Epithelial cell of proximal tubule (primary cell): Measurements from ENCODE around the gene KCNMA1. TPM values are rescaled to one million over a fixed set of nuclear protein-coding genes. Genes with fewer than 3 reads are reported as not detected.

Experiments
- DNase-seq: peaks from one replicate; pipeline ENCODE4 v3.0.0-alpha.2; 2011; ENCODE audit warnings: low read depth
- H3K4me3 ChIP-seq: 2 replicates; pipeline ENCODE4 v1.5.1; 2011; ENCODE audit warnings: low read depth, mild to moderate bottlenecking, low read length
- total RNA-seq: library from RNA; depleted of rRNA; stranded (reverse); fragments of >200 nt; gene quantifications from 2 replicates; pipeline ENCODE4 v1.2.3, GENCODE V29; 2015
- TF ChIP-seq, protein P1 (sequence below): conservative IDR thresholded peaks from 2 replicates; pipeline ENCODE4 v1.5.1; 2012; ENCODE audit warnings: low read depth, mild to moderate bottlenecking, low read length

The KCNMA1 gene
- total RNA-seq, 1 donor from 2014 or later: 12.5 TPM

DNA sequence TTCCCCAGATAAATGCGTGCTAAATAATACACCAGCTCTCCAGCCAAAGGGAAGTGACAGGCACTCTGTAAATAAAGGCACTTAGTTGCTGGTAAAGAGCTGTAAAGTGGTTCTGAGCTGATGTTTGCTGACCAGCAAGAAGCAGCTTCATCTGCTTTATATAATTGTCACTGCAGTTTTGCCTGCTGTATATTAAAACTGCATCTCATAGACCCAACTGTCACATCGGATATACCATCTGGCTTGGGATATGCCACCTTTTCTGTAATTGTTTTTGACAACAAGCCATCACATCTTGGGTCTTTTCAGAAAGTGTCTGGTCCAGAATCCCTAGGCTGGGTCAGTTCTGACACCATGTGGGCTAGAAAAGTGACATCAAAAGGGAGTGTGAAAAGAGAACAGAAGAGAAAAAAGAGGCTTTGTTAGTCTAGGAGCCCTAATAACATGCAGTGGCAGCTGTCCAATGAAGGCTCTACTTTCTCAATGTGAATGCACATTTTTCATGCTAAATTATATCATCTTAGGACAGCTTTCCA is 697.6 kb downstream of the KCNMA1 start:
- no peak for DNase-seq
- TF ChIP-seq, protein P1, sequence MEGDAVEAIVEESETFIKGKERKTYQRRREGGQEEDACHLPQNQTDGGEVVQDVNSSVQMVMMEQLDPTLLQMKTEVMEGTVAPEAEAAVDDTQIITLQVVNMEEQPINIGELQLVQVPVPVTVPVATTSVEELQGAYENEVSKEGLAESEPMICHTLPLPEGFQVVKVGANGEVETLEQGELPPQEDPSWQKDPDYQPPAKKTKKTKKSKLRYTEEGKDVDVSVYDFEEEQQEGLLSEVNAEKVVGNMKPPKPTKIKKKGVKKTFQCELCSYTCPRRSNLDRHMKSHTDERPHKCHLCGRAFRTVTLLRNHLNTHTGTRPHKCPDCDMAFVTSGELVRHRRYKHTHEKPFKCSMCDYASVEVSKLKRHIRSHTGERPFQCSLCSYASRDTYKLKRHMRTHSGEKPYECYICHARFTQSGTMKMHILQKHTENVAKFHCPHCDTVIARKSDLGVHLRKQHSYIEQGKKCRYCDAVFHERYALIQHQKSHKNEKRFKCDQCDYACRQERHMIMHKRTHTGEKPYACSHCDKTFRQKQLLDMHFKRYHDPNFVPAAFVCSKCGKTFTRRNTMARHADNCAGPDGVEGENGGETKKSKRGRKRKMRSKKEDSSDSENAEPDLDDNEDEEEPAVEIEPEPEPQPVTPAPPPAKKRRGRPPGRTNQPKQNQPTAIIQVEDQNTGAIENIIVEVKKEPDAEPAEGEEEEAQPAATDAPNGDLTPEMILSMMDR: no peak
- H3K4me3 ChIP-seq: no peak overlapping the region

DNA sequence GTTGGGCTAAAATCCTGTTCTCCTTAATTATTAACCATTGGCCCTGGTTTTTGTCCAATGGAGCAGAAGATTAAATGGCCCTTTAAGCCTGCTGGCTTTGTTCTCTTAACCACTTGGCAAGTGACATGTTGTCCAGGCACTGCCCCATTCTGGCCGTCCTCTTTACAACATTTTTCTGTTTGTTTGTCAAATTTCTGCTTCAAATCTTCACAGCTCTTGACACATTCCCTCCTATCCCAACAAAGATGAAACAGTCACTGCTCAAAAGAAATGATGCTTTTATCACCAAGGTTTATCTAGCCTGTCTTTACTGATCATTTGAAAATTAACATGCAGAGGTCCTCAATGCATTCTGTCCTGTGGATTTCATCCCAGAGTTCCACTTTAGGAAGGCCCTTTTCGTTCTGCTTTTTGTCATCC is 700.4 kb downstream of the KCNMA1 start:
- TF ChIP-seq, protein P1: no peak
- no peak for DNase-seq
- H3K4me3 ChIP-seq: no peak overlapping the region

- no peak for DNase-seq
- H3K4me3 ChIP-seq: no peak overlapping the region
- TF ChIP-seq, protein P1: no peak
Observed at GRCh38 chr10:76935941-76936613, 701.5 kb downstream of the KCNMA1 start.

DNA sequence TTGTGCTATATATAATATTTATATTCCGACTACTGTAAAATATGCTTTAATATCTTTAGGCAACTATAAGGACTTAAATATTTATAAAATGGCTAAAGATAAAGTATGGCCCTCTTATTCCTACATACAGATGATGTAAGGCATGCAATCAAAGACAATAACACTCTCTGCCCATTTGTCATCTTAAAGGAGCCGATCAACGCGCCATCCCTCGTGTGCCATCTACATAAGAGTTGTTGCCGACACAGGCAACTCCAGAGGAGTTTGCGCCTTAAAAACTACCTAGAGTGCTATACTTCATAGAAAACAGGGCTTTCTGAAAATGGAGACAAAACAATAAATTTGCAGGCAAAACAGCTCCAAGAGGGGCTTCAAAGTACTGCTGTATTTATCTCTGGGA is 709.0 kb downstream of the KCNMA1 start:
- no peak overlapping the region for H3K4me3 ChIP-seq
- TF ChIP-seq, protein P1: no peak
- no peak for DNase-seq

GRCh38 chr10:76925636-76926405 is 711.8 kb downstream of the KCNMA1 start:
- TF ChIP-seq, protein P1: no peak
- no peak for DNase-seq
- no peak overlapping the region for H3K4me3 ChIP-seq

DNA sequence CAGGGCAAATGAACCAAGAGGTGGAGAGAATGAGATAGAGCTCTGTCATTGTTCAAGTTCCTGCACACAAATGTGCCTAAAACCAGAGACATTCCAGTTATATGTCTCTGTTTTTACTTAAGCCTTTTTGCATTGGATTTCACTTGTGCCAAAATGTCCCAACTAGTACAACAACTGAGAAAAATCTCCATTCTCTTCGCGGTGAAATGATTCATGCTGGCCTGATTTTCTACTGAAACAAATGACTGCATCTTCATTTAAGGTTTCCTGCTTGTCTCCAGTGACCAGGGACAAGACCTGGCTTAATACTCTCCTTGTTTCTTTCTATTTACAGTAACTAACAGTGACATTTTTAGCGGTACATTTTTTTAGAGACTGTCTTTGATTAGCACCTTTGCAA is 714.9 kb downstream of the KCNMA1 start:
- TF ChIP-seq, protein P1: no peak
- H3K4me3 ChIP-seq: no peak overlapping the region
- DNase-seq: no peak
